Neural progenitor cell (in vitro differentiated cells): ENCODE data around the gene LCP1.

Source experiments
- CTCF ChIP-seq: fragments of 200-600 bp; sonication (generic); IDR thresholded peaks from 2 replicates; pipeline ENCODE4 v1.5.1; 2017; ENCODE audit warnings: antibody characterized with exemption, mild to moderate bottlenecking
- EZH2 ChIP-seq: fragments of 200-600 bp; sonication (generic); IDR thresholded peaks from 2 replicates; pipeline ENCODE4 v1.6.1; 2017; ENCODE audit warnings: antibody characterized with exemption, mild to moderate bottlenecking, moderate library complexity
- EZH2phosphoT487 ChIP-seq: fragments of 200-600 bp; sonication (generic); IDR thresholded peaks from 2 replicates; pipeline ENCODE4 v1.6.1; 2017; ENCODE audit warnings: antibody characterized with exemption

DNA sequence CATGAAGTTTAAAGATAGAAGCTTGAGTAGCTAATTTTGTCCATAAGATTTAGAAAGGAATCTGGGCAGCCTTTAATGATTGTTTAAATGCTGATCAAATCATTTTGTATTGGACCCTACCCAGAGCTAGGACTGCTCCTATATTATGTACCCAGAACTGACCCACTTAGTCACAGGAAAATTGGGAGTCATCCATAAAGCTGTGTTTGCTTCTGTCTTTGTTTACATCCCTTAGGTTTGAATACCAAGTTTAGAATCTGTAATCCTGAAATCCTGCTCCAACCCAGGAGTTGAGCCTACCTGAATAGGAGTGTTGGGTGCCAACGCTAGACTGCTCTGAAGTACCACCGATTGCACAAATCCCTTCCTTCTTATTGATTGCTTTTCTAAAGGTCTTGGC is 23.8 kb downstream of the LCP1 start:
- TF ChIP-seq CTCF (no peak), EZH2phosphoT487 (no peak), EZH2 (no peak)
